ENCODE data around the gene TREH.

DNA sequence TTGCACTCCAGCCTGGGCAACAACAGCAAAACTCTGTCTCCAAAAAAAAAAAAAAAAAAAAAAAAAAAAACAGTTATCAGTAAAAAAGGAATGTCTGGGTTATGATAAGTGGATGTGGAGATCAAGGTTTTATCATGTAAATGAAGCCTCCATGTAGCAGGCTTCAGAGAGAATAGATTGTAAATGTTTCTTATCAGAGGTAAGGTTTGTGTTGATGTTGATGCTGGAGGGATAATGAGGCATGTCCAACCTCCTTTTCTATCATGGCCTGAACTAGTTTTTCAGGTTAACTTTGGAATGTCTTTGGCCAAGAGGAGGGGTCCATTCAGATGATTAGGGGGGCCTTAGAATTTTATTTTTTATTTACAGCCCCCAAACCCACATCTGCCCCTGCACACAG, 35.4 kb upstream of the TREH start:
- TF ChIP-seq, protein P1, sequence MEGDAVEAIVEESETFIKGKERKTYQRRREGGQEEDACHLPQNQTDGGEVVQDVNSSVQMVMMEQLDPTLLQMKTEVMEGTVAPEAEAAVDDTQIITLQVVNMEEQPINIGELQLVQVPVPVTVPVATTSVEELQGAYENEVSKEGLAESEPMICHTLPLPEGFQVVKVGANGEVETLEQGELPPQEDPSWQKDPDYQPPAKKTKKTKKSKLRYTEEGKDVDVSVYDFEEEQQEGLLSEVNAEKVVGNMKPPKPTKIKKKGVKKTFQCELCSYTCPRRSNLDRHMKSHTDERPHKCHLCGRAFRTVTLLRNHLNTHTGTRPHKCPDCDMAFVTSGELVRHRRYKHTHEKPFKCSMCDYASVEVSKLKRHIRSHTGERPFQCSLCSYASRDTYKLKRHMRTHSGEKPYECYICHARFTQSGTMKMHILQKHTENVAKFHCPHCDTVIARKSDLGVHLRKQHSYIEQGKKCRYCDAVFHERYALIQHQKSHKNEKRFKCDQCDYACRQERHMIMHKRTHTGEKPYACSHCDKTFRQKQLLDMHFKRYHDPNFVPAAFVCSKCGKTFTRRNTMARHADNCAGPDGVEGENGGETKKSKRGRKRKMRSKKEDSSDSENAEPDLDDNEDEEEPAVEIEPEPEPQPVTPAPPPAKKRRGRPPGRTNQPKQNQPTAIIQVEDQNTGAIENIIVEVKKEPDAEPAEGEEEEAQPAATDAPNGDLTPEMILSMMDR (conservative IDR thresholded peaks at IDR 0.05; ENCODE audit: low read length) = no peak
- no peak for TF ChIP-seq EZH2phosphoT487 (IDR thresholded peaks at IDR 0.05; ENCODE audit: borderline replicate concordance, low read depth, low read length)
